GM21360 (cell line): ENCODE results near the gene NUP98.
A peak's percentile ranks its signal among the peaks of the same experiment; 100 is the strongest.

Experiments
- ATAC-seq: cut with Tn5 transposase; IDR thresholded peaks from one replicate; pipeline ENCODE4 v1.9.1; 2021; ENCODE audit warnings: mild to moderate bottlenecking, moderate library complexity; ENCODE audit not compliant: unreplicated experiment

Gene NUP98

DNA sequence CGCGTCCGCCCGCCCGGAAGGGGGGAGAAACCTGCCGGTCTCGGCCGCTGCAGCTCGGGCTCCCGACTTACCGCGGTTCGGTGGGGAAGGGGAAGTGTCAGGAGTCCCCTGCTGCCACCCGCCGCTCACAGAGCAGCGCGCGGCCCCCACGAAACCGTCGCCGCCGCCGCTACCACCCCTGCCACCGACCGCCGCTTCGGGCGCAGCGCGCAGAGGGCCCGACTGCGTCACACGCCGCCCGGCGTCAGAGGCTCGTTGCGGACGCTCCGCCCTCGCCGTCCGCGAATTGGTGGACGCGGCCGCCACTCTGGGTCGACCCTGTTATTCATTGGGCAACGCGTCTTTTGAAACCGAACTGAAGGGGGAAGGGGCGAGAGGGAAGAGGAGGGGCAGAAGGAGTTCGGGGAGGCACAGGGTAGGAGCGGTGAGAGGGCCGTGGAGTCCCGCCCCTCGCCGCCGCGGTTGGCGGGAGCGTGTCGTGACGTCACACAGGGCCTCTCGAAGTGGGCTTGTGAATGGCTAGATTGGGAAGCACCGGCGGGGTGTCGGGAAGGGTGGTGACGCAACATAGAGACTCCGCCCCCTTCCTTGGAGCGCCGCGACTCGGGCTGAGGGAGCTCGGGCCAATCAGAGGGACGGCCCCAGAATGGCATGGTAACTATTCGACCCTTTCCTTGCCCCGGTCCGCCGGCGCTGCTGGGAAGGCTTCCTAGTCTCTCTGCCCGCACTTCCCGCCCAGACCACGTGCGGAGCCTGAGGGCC, at the start of gene NUP98:
NUP98 (minus strand) TSS at position 226 of the 762 bp plus-strand sequence. CDS start 15,437 bp downstream, outside the sequence.
- ATAC-seq: peak; percentile 96

- ATAC-seq: no peak
Observed at GRCh38 chr11:3845670-3846069, 48.3 kb upstream of the NUP98 start.

DNA sequence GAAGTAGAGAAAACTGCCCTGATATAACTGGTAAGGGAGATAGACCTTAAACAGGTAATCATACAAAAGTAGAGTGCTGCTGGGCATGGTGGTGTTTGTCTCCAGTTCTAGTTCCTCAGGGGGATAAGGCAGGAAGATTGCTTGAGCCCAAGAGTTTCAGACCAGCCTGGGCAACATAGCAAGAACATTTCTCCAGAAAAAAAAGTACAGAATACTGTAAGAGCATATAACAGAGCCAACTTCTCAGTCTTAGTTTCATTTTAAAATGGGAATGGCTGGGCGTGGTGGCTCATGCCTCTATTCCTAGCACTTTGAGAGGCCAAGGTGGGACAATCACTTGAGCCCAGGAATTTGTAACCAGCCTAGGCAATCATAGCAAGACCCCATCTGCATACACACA, 47.9 kb upstream of the NUP98 start:
- no peak for ATAC-seq

DNA sequence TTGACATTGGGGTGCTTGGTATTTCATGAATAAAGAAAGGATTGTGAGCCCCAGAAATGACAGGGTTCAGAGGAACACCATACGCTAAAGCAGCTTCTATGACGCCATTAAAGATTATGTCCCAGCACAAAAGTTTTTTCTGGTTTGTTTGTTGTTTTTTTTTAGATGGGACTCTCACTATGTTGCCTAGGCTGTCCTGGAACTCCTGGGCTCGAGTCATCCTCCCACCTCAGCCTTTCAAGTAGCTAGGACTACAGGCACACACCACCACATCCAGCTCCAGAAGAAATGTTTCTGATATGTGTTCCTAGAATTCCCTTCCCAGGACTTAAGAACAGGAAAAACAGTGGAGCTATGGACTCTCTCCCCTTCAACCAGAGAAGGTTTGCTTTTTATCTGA, 46.0 kb upstream of the NUP98 start:
- ATAC-seq: no peak

DNA sequence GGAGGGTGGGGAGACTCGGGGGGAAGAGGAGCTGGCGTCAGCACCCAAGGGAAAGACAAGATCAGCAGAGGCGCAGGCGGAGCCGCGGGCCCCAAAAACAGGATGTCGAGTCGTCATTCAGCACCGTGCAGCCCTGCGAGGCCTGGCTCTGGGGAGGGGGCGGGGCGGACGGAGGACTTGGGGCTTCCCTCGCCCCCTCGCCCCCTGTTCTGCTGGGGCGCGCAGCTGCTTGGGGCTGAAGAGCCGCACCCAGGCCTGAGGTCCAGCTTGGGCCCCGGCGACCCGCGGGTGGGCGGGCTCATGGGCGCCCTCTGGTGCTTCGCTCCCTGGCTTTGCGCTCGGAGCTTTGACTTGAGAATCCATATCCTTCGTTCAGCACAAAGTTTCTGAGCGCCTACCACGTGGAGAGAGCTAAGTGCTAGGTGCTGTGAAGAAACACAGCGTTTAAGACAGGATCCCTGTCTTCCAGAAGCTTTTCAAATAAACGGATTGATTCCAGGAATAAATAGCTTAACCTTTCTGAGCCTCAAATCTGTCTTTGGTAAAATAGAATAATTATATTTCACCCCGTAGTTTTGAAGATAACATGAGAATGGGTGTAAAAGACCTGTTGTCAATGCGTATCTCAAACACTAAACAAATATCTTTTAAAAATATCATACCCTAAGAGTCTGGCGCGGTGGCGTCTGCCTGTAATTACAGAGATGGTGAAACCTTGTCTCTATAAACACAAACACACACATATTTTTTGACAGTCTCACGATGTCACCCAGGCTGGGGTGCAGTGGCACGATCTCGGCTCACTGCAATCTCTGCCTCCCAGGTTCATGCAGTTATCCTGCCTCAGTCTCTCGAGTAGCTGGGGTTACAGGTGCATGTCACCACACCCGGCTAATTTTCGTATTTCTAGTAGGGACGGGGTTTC, 44.3 kb upstream of the NUP98 start:
- ATAC-seq: peak; percentile 53

DNA sequence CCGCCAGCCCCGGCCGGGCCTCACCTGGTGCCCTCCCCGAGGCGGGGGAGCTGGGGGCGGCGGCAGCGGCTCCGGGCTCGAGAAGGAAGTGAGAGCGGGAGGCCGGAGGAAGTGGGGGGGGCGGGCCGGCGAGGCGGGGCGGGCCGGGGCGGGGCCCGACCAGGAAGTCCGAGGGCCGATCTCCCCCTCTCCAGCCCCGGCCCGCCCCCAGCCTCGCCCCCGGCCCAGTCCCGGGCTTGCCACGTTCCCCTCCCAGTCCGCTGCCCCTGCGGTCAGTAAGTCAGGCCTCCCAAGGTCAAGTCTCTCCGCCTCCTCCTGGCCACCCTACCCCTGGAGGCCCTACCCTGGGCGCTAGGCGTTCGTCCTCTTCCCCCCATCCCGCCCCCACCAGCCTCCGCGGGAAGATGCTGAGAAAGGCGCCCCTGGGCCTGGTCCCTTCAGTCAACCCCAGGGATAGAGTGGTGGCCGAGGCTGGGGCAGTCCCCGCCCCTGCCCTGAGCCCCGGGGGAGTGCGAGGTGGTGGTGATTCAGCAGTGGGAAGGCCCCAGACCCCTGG, 43.6 kb upstream of the NUP98 start, which contains the start of gene RHOG:
RHOG (minus strand) TSS at position 90 of the 556 bp plus-strand sequence. CDS start 12,821 bp downstream, outside the sequence.
- peak; percentile 45 for ATAC-seq

- no peak for ATAC-seq
Observed at GRCh38 chr11:3840004-3840869, 42.9 kb upstream of the NUP98 start.

GRCh38 chr11:3838504-3838903, 41.1 kb upstream of the NUP98 start:
- ATAC-seq: no peak

DNA sequence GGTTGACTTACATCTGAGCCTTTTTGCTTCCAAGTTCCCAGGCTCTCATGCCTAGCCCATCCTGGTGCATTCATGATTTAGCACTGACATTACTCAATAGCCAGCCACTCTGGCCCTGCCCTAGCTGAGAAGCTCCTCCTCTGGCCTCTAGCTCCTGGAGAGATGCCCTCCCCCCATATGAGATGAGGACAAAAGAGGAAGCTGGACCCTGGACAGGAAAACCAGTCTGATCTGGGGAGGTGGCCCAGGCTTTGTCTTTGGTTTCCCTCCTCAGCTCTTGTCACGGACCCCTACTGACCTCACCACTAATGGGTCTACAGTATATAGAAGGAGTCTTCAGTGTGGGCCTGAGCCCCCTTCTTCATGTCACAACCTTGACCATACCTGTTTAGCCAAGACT, 40.4 kb upstream of the NUP98 start:
- ATAC-seq: no peak

GRCh38 chr11:3836903-3837302, 39.5 kb upstream of the NUP98 start:
- ATAC-seq: no peak

DNA sequence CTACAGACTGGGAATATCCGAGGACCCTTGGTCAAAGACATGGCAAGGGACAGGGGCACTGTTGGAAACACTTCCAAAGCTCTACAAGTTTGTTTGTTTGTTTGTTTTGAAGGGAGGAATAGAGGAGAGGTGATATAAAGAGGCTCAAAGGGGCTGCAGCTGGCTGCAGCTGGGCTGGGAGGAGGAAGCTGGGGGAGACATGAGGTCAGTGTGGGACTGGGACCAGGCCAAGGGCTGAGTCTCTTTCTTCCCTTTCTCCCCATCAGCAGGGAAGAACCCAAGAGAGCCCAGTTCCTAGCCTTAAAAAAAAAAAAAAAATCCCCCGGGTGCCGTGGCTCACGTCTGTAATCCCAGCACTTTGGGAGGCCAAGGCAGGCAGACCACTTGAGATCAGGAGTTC, 38.4 kb upstream of the NUP98 start:
- ATAC-seq: no peak

- no peak for ATAC-seq
Observed at GRCh38 chr11:3834664-3835461, 37.5 kb upstream of the NUP98 start.

DNA sequence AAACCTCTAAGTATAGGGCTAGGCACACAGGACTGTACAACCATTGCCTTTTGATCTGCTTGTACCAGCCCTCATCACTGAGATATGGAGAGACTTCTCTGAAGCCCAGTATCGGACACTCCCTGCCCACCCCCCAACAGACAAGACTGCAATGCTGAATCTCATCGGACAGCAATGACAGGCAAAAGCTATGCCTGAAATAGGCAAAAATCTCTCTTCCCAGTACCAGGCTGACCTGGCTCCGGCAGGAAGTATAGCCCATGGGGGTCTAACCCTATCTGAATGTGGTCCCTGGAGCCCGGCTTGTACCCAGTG, 37.0 kb upstream of the NUP98 start:
- no peak for ATAC-seq

- no peak for ATAC-seq
Observed at GRCh38 chr11:3833449-3833848, 36.1 kb upstream of the NUP98 start.

DNA sequence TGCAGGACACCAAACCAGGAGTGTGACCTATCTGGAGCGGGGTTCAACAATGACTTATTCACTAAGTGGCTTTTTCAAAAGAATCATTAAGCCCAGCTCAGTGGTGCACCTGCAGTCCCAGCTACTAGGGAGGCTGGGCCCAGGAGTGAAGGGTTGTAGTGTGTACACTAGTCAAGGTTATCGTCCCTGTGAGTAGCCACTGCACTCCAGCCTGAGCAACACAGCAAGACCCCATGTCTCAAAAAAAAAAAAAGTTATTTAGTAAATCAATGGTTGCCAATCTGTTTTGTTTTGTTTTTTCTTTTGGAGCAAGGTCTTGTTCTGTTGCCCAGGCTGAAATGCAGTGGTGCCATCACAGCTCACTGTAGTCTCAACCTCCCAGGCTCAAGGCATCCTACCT, 35.5 kb upstream of the NUP98 start:
- ATAC-seq: no peak

- no peak for ATAC-seq
Observed at GRCh38 chr11:3831378-3832239, 34.3 kb upstream of the NUP98 start.

- no peak for ATAC-seq
Observed at GRCh38 chr11:3830730-3831129, 33.4 kb upstream of the NUP98 start.

- ATAC-seq: no peak
Observed at GRCh38 chr11:3830088-3830487, 32.7 kb upstream of the NUP98 start.
